NCI-H345 treated with DMSO at 0.1 percent for 48 hours (cell line): ENCODE data around the gene LACRT.
"Not testable (repeated sequence)": the region's sequence is repeated elsewhere in the genome, so short reads cannot be mapped to it uniquely, and the experiment has no call there.

ENCODE experiments used
- DNase-seq: peaks from one replicate; lab custom pipeline; 2025; ENCODE audit not compliant: unreplicated experiment; lab: John Stamatoyannopoulos, UW

The LACRT gene

GRCh38 chr12:54639112-54639511, 4.4 kb upstream of the LACRT start:
- not testable (repeated sequence) for DNase-seq

- DNase-seq: no peak
Observed at GRCh38 chr12:54631988-54632728, 2.5 kb downstream of the LACRT start.

- DNase-seq: no peak
Observed at GRCh38 chr12:54631551-54631950, 3.1 kb downstream of the LACRT start.

- no peak for DNase-seq
Observed at GRCh38 chr12:54629925-54630324, 4.8 kb downstream of the LACRT start.

GRCh38 chr12:54628186-54628846, 6.4 kb downstream of the LACRT start:
- no peak for DNase-seq

- DNase-seq: no peak
Observed at GRCh38 chr12:54627304-54627703, 7.4 kb downstream of the LACRT start.

GRCh38 chr12:54625598-54625997, 9.1 kb downstream of the LACRT start:
- no peak for DNase-seq

- DNase-seq: no peak
Observed at GRCh38 chr12:54624315-54625279, 10.1 kb downstream of the LACRT start.

GRCh38 chr12:54622463-54623183, 12.1 kb downstream of the LACRT start:
- no peak for DNase-seq

GRCh38 chr12:54616933-54617680, 17.6 kb downstream of the LACRT start:
- DNase-seq: no peak

GRCh38 chr12:54612225-54612750, 22.4 kb downstream of the LACRT start:
- no peak for DNase-seq

- DNase-seq: no peak
Observed at GRCh38 chr12:54611715-54612149, 23.0 kb downstream of the LACRT start.

GRCh38 chr12:54608769-54609168, 25.9 kb downstream of the LACRT start:
- no peak for DNase-seq

GRCh38 chr12:54608156-54608555, 26.5 kb downstream of the LACRT start:
- DNase-seq: no peak

- DNase-seq: no peak
Observed at GRCh38 chr12:54606556-54606955, 28.1 kb downstream of the LACRT start.

- DNase-seq: no peak
Observed at GRCh38 chr12:54605138-54605970, 29.3 kb downstream of the LACRT start.

GRCh38 chr12:54604436-54604835, 30.3 kb downstream of the LACRT start:
- no peak for DNase-seq

GRCh38 chr12:54603872-54604271, 30.8 kb downstream of the LACRT start:
- no peak for DNase-seq
